NB4 (cell line): Measurements from ENCODE around the gene CSF1R.
A peak's percentile ranks its signal among the peaks of the same experiment; 100 is the strongest.
"Not testable (repeated sequence)": the region's sequence is repeated elsewhere in the genome, so short reads cannot be mapped to it uniquely, and the experiment has no call there.

Source experiments
- DNase-seq: peaks from one replicate; pipeline ENCODE4 v3.0.0; 2010; ENCODE audit warnings: low read depth
- H3K4me3 ChIP-seq: one replicate; pipeline ENCODE4 v1.5.1; 2011; ENCODE audit warnings: mild to moderate bottlenecking, low read depth, low read length, moderate library complexity
- CTCF ChIP-seq: IDR thresholded peaks from one replicate; pipeline ENCODE4 v1.5.1; 2012; ENCODE audit warnings: low read depth, low read length
- MAX ChIP-seq: IDR thresholded peaks from 2 replicates; pipeline ENCODE4 v1.6.1; 2011; ENCODE audit warnings: low read depth, low read length
- MYC ChIP-seq: IDR thresholded peaks from 2 replicates; pipeline ENCODE4 v1.6.1; 2011; ENCODE audit warnings: low read depth, low read length
- POLR2A ChIP-seq: IDR thresholded peaks from 2 replicates; pipeline ENCODE4 v1.6.1; 2011; ENCODE audit warnings: mild to moderate bottlenecking; ENCODE audit not compliant: insufficient read length; ENCODE audit errors: extremely low read depth

Gene CSF1R

GRCh38 chr5:150052956-150053712 is 33.2 kb downstream of the CSF1R start:
- TF ChIP-seq MAX: peak; percentile 92
- TF ChIP-seq MYC: peak; percentile 95
- TF ChIP-seq CTCF: no peak
- no peak for TF ChIP-seq POLR2A
- peak; percentile 94 for DNase-seq

DNA sequence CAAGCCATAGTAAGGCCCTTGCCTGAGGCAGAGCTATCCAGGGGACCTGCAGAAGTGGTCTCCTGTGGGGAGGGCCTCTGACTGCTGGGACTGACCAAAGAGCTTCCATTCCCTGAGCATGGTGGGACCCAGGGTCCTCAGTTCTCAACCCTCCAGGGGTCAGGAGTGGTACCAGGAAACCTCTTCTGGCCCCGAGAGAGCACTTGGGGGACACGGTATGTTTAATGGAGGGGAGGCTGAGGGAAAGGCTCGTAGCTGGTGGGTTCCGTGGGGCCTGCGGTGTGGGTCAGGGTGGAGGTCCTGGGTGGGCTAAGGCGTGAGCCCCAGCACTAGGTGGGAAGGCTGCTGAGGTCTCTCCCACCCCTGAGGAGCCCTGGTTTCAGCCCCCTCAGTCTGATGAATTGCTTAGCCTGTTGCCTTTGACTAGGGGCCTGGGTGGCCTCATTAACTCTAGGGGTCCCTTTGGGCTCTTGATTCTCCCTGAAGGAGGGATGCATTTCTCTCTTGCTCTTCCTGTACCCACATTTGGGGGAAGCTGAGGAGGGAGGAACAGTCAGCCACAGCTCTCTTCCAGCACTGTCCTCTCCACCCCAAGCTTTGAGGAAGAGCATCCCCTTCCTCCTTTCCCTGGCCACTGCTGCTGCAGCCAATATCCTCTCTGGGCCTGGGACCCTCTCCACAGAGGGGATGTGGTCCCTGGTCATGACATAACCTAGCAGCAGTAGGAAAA is 34.0 kb downstream of the CSF1R start:
- DNase-seq: peak; percentile 66

More at GRCh38 chr5:150052956-150053712, 33.2 kb downstream of the CSF1R start:
- H3K4me3 ChIP-seq: no peak overlapping the region

DNA sequence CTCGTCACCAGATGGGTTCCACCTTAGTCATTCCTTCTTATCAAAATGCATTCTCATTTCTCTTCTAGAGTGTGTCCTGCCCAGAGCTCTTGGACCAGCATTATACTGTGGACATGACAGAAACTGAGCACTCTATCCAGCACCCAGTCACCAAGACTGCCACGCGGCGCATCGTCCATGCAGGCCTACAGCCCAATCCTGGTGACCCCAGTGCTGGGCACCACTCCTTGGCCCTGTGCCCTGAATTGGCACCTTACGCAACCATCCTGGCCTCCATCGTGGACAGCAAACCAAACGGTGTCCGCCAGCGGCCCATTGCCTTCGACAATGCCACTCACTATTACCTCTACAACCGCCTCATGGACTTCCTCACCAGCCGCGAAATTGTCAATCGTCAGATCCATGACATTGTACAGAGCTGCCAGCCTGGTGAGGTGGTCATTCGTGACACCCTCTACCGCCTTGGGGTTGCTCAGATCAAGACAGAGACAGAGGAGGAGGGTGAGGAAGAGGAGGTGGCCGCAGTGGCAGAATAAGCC is 34.6 kb downstream of the CSF1R start:
- TF ChIP-seq POLR2A: no peak
- no peak for TF ChIP-seq CTCF
- no peak for TF ChIP-seq MAX
- no peak for TF ChIP-seq MYC

More for the DNA sequence above, 34.0 kb downstream of the CSF1R start:
- TF ChIP-seq CTCF: no peak
- TF ChIP-seq MYC: no peak
- TF ChIP-seq MAX: no peak
- TF ChIP-seq POLR2A: no peak
- no peak overlapping the region for H3K4me3 ChIP-seq

GRCh38 chr5:150050172-150050811 is 36.1 kb downstream of the CSF1R start:
- peak; percentile 89 for DNase-seq
- H3K4me3 ChIP-seq: not testable (repeated sequence)
- TF ChIP-seq MYC: peak; percentile 57

More for the DNA sequence above, 34.6 kb downstream of the CSF1R start:
- no peak for DNase-seq
- no peak overlapping the region for H3K4me3 ChIP-seq

GRCh38 chr5:150046031-150046430 is 40.3 kb downstream of the CSF1R start:
- DNase-seq: peak; percentile 84
- no peak overlapping the region for H3K4me3 ChIP-seq
- TF ChIP-seq CTCF (no peak), POLR2A (no peak), MAX (no peak), MYC (no peak)

DNA sequence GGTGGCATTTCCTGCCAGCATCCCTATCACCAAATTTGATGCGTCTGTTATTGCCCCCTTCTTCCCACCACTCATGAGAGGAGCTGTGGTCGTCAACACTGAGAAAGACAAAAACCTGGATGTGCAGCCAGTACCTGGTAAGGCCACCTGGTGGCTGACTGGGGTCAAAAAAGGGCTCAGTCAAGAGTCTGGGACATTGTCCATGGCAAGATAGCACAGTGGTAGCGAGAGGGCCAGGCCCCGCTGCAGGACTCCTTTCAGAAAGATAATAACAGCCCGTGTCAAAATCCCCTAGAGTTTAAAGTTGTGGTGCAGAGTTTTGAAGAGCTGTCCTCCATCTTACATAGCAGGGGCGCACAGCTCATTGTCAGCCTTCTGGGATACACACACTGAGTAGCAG is 40.8 kb downstream of the CSF1R start:
- no peak for TF ChIP-seq CTCF
- no peak for TF ChIP-seq MAX
- no peak for TF ChIP-seq POLR2A
- no peak for TF ChIP-seq MYC
- no peak overlapping the region for H3K4me3 ChIP-seq
- peak; percentile 42 for DNase-seq
